Gastroesophageal sphincter (tissue), 3 donors: Measurements from ENCODE around the gene MAP3K20.

Source experiments
- CTCF ChIP-seq, 4 experiments: fragments of 200-600 bp in 2 of 4; fragments of 450-650 bp in 2 of 4; sonication (generic) in 1 of 4; IDR thresholded peaks; one replicate each; pipeline ENCODE4 v1.5.1; 2017 to 2019; ENCODE audit warnings: antibody characterized with exemption in 4 of 4, mild to moderate bottlenecking in 2 of 4, moderate library complexity in 2 of 4
- EP300 ChIP-seq: sonication (generic); formaldehyde crosslinking; IDR thresholded peaks from one replicate; pipeline ENCODE4 v1.6.1; 2017; ENCODE audit warnings: antibody characterized with exemption, mild to moderate bottlenecking
- POLR2A ChIP-seq, 2 donors: fragments of 450-650 bp; IDR thresholded peaks; one replicate each; pipeline ENCODE4 v1.6.1; 2017; ENCODE audit warnings: antibody characterized with exemption in 2 of 2, mild to moderate bottlenecking in 2 of 2, moderate library complexity in 1 of 2
- POLR2AphosphoS5 ChIP-seq: sonication (generic); formaldehyde crosslinking; IDR thresholded peaks from one replicate; pipeline ENCODE4 v1.6.1; 2017; ENCODE audit warnings: antibody characterized with exemption

GRCh38 chr2:173137610-173138009 is 62.0 kb downstream of the MAP3K20 start:
- TF ChIP-seq EP300: no peak
- no peak for TF ChIP-seq CTCF (IDR thresholded peaks at IDR 0.05)
- TF ChIP-seq POLR2A (IDR thresholded peaks at IDR 0.05): no peak
- no peak for TF ChIP-seq POLR2AphosphoS5
